ENCODE measurements around the gene OTOP1.
"Not testable (repeated sequence)": the region's sequence is repeated elsewhere in the genome, so short reads cannot be mapped to it uniquely, and the experiment has no call there.

Gene OTOP1, protein sequence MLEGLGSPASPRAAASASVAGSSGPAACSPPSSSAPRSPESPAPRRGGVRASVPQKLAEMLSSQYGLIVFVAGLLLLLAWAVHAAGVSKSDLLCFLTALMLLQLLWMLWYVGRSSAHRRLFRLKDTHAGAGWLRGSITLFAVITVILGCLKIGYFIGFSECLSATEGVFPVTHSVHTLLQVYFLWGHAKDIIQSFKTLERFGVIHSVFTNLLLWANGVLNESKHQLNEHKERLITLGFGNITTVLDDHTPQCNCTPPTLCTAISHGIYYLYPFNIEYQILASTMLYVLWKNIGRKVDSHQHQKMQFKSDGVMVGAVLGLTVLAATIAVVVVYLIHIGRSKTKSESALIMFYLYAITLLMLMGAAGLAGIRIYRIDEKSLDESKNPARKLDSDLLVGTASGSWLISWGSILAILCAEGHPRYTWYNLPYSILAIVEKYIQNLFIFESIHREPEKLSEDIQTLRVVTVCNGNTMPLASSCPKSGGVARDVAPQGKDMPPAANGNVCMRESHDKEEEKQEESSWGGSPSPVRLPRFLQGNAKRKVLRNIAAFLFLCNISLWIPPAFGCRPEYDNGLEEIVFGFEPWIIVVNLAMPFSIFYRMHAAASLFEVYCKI

DNA sequence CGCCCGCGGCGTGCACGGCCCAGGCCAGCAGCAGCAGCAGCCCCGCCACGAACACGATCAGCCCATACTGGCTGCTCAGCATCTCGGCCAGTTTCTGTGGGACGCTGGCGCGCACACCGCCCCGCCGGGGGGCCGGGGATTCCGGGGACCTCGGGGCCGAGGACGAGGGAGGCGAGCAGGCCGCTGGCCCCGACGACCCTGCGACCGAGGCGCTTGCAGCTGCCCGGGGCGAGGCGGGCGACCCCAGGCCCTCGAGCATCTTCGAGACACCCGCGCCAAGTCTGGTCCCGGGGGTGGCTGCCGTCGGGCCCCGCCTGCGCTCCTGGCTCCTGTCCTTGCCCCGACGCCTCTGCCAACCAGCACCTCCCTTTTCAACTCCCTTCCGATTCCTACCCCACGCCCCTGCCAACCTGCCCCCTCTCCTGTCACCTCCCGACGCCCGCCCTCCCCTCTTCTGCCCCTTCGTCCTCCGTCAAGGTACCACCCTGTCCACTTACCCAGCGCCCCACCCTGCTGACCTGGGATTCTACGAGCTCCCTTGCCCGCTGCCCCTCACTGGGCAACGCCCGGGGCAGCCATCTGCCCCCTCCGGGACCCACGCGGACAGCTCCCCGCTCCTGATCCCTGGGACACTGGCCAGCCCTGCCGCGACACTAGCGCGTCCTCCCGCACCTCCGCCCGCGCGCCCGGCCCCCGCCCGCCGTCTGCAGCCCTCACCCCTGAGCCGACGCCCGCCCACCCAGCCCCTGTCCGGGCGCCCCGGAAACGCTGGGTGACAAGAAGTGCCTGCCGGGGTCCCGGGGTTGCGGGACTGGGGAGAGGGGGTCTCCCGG is at the start of gene OTOP1:
OTOP1 (minus strand) TSS at position 324 of the 833 bp plus-strand sequence; CDS start at position 259, 65 bp downstream.
- no peak for DNase-seq

DNA sequence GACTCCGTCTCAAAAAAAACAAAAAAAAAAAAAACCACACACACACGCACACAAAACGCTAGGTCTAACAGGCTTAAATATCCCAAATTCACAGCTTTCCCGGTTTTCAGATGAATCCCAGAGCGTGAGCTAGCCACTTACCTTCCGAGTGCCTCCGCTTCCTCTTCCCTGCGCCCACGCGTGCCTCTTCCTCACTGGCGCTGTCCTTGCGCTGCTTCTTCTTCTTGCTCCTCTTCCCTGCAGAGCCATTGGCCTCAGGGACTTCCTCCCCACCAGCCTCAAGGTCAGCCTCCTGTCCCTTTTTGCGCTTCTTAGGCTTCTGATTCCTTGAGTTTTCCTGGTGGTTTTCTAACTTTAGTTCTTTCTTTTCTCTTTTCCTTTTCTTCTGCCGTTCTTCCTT is 47.5 kb upstream of the OTOP1 start:
- DNase-seq: no peak

DNA sequence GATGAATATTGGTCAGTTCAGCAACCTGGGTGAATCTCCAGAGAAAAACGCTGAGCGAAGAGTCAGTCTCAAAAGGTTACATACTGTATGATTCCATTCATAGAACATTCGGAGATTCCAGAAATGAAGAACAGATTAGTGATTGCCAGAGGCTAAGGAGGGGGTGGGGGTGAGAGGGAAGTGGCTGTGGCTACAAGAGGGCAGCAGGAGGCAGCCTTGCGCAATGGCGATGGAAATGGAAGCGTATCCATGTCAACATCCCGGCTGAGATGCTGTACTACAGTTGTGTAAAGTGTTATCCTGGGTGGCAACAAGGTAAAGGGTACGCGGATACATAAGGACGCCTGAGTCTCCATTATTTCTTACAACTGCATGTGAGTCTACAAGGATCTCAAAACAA is 45.2 kb upstream of the OTOP1 start:
- no peak for DNase-seq

DNA sequence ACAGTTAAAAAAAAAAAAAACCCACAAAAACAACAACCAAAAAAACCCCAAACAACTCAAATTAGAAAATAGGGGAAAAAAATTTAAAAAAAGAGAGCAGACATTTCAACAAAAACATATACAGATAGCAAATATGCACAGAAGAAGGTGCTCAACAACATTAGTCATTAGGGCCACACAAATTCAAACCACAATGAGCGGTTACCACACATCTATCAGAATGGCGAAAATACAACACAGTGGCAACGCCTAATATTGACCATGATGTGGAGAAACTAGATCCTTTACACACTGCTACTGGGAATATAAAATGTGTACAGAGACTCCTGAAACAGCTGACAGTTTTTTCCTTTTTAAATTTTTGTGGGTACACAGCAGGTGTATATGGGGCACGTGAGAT is 43.8 kb upstream of the OTOP1 start:
- DNase-seq: no peak

DNA sequence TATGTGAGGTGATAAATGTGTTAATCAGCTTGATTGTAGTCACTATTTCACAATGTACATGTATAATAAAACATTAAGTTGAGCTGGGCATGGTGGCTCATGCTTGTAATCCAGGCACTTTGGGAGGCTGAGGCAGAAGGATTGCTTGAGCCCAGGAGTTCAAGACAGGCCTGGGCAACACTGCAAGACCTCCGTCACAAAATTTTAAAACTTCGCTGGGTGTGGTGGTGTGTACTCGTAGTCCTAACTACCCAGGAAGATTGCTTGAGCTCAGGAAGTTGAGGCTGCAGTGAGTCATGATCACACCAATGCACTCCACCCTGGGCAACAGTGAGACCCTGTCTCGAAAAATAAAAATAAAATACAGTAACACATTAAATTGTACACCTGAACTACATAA is 43.1 kb upstream of the OTOP1 start:
- no peak for DNase-seq

DNA sequence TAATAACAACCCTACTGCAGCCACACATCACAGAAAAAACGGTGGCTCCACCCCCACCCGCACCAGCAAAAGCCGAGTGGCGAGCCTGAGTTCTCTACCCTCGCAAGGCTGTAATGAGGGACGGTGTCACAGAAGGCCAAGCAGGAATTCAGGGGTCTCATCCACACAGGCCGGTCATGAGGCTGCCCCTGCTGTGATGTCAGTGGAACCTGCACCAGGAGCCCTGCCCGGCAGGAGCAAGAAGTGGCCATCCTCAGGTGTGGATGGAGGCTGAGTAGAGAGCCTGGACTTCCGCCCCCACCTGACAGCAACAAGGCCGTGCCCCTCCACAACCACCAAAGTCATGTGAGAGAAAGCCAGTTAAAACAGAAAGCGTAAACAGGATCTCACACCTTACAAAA is 42.6 kb upstream of the OTOP1 start:
- DNase-seq: no peak

DNA sequence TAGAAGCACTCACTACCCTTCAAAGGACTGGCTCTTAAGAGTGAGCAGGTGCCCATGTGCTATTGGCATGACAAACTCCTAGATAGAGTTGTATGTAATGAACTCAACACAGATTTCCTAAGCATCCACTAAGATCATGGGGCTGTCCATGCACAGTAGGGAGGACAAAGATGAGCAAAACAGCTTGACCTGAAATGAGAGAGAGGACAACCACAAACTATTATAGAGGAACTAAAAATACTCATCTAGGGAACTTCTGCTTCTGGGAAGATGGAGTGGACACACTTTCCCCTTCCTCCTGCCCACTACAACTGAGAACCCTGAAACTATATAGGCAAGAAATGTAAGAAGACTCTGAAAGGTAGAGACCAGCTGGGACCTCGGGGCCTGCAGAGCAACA is 42.0 kb upstream of the OTOP1 start:
- no peak for DNase-seq

DNA sequence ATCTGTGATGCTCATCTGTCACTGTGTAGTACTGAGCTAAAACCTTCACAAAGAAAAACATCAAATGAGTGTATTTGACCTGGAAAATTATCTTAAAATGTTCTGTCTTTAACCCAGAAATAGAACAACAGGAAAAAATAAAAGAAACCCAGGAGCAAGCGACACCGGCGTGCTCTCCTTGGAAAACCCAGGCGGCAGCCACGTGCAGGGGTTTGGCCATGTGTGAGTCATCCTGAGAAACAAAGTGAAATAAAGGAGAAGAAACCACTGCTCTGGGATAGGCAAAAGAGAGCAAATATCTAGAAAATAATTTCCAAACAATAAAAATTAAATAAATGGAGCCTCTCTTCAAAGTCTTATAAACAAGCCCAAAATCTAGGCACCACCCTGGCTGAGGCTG is 41.3 kb upstream of the OTOP1 start:
- no peak for DNase-seq

DNA sequence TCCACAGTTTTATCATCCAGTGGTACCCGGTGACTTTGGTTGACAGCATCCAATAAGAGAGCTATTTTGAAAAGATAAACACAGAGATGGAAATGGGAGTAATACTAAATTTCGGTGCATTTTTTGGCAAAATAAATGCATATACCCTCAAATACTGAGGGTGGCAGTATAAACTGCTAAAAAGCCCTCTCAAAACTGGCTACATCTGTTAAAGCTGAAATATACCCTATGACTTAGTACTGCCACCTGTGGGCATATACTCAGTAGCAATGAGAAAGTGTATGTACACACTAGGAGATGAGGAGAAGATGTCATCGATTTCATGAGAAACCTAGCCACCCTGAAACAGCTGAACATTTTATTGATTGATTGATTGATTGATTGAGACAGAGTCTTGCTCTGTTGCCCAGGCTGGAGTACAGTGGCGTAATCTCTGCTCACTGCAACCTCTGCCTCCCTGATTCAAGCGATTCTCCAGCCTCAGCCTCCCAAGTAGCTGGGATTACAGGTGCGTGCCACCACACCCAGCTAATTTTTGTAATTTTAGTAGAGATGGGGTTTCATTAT is 33.5 kb upstream of the OTOP1 start:
- no peak for DNase-seq

DNA sequence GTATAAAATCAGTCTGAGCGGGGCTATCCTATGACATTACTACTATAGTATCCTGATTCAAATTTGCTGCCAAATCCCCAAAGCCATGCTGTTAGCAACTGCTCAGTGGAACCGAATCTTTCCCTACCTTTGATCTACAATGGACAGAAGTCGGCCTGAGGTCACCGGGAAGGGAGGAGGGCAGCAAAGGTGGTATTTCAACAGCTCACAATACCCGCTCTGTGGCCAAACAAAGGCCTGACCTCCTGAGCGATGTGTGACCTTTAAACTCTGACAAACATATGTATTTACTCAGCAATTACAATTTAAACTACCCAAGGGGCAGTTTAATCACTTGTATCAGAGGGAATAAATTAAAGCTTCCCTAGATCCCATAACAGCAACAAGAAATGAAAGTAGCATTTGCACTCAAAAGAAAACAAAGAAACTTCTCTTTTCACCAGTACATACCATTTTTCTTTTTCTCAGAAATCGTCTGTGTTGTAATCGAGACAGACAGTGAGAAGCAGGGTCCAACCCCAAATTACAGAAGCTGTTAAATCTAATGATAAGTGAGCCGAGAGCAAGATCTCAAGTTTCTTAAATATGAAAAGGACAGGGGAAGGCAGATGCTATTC is 32.9 kb upstream of the OTOP1 start:
- no peak for DNase-seq

DNA sequence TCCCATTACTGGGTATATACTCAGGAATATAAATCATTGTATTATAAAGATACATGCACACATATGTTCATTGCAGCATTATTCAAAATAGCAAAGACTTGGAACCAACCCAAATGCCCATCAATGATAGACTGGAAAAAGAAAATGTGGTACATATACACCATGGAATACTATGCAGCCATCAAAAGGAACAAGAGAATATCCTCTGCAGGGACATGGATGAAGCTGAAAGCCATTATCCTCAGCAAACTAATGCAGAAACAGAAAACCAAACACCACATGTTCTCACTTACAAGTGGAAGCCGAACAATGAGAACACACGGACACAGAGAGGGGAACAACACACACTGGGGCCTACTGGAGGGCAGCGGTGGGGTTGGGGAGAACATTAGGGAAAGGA is 31.0 kb upstream of the OTOP1 start:
- not testable (repeated sequence) for DNase-seq

DNA sequence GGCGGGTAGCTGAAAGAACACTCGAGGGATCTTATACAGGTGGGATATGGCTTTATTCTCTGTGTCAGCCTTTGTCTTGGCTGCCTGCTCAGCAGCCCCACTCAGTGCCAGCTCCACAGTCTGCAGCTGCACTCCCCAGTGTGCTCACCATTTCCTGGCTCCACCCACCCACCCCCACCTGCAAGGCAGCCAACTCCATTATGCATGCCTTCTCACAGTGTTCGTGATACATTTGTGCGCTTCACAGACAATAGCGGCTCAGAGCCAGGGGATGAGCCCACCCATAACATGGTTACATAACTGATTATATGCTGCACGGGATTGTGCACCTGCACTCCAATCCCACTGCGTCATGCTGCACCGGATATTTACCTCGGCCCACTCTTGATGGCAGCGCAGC is 30.1 kb upstream of the OTOP1 start:
- no peak for DNase-seq

DNA sequence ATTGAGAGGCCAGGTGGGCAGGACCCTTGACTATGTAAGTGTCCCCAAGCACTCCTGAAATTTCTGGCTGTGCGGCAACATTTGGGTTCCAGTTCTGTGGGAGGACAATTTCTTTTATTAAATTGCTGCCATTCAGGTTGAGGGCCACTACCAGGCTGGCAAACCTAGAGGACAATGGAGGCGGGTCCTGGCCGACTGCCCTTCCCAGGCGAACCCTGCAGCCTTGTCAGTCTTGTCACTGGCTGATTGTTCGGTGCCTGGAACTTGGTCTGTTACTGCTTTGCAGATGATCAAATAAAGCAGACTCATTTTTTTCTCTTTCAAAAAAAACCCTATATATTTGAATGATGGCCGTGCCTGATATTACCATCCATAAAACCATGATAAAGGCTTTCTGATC is 27.9 kb upstream of the OTOP1 start:
- DNase-seq: peak; percentile 74 to 77

DNA sequence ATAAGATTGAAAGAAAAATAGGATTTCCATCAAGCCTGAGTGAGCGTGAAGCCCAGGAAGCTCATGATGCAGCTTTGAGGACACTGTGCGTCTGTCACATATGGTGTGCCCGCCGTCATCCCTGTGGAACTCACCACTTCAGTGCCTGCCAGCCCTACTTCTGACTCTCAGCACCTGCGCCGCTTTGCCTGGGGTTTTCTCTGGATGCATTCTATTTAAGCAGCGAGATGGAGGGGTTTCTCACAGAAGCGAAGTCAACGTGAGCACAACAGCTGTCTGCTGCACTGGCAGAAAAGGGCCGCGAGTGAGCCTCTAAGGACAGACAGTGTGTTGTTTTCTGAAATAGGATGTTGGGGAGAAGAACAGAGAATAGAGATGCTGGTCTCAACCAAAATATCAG is 27.5 kb upstream of the OTOP1 start:
- no peak for DNase-seq

DNA sequence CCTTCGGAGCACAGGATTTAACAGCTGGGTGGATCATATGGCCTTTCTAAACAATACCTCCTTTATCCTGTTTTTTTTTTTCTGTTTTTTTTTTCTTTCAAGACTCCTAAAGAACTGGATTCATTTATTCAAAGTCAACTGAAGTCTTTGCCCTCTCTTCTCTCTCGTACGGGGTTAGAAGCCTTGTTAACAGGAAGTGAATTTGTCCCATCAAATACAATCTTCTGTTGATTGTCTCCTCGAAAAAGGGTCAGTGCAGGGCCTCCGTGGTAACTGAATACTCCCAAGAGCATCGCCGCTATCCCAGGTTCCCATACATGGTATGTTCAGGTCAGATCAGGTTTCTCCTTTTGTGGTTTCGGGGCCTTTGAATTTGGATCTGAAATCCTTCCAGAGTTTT is 23.1 kb upstream of the OTOP1 start:
- no peak for DNase-seq

DNA sequence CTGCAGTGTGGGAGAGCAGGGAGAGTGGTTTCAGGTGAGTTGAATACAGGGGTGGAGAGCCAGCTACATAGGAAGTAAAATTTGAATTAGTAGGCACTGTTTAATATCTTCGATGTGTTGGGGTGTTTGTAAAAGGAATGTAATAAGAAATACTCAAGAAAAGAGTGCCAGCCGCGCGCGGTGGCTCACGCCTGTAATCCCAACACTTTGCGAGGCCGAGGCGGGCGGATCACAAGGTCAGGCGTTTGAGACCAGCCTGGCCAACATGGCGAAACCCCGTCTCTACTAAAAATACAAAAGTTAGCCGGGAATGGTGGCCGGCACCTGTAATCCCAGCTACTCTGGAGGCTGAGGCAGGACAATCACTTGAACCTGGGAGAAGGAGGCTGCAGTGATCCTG is 22.6 kb upstream of the OTOP1 start:
- not testable (repeated sequence) for DNase-seq

DNA sequence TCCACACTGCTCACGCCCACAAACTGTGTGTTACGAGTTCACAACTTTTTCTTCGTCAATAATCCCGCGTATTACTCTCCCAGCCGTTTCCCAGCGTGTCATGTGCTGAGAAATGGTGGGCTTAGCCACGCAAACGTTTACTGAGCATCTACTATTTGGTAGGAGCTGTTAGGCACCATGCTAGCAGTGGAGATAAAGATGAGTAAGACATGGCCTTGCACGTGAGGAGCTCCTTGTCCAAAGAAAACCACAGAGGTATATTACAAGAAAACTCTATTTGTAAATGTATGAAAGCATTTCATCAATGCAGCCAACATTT is 22.1 kb upstream of the OTOP1 start:
- no peak for DNase-seq

DNA sequence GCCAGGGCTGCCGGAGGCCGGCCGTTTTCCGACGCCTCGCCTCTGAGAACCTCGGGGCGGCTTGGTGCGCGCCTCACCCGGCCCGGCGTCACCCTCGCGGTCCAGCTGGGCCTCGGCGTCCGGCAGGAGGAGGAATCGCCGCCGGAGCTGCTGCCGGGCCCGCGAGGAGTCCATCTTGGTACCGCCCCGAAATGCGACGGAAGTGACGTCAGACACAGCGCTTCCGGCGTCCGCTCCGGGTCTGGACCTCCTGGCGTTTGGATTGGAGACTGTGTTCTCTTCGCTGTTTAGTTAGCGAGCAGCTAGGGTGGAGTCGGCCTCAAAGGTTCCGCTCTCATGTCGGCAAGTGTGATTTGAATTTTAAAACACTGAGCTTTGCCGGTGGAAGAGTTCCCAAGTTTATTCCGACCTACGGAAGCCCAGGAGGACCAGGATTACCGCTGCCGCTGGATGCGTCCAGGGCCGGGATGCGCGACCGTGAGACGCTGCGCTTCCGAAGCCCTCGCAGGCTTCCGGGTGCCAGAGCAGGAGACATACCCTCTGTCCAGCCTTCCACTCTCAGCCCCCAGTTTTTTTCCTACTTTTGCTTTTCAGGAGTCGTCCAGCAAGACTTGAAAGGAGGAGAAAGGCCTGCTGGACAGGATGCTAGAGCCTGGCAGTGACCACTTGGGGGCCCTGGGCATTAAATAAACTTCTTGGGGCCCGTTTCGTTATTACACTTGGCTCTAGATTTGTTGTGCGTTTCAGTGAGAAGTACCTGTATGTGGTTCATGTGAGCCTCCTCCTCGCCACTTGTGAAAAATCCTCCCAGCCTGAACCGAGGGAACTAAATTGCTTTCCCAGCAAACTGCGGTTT is 21.5 kb upstream of the OTOP1 start, which contains the start of gene TMEM128:
TMEM128 (minus strand) TSS at position 195 of the 856 bp plus-strand sequence; CDS start at position 174, 21 bp downstream.
- DNase-seq: peak; percentile 90 to 92

DNA sequence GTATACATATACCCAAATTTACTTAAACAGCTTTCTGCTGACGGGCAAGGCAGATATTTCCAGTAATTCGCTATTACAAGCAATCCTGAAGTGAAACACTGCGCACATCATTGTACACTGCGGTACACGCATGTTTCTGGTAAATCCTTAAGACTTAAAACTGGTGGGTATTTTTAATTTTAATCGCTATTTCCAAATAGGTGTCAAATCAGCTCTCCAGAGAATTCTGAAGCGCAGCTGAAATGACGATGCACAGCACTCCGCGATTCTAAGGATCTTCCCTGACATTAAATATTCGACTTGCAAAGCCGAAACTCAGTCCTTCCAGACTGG is 20.9 kb upstream of the OTOP1 start:
- no peak for DNase-seq

DNA sequence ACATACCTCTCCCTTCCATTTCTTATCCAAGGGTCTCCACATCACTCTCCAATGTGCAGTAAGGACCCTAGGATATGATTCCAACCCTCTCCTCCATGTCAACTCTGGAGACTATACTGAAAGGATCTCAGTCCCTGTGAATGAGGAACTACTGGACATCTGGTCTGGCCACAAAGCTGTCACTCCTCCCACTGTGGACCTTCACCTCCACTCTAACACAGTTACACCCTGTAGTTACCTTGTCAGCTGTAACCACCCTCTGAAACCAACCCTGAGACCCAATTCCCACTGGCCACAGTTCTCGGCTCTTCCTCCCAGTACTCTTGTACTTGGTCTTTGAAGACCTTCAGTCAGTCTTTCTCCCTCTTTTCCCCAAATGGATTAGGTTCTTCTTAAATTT is 18.4 kb upstream of the OTOP1 start:
- no peak for DNase-seq

DNA sequence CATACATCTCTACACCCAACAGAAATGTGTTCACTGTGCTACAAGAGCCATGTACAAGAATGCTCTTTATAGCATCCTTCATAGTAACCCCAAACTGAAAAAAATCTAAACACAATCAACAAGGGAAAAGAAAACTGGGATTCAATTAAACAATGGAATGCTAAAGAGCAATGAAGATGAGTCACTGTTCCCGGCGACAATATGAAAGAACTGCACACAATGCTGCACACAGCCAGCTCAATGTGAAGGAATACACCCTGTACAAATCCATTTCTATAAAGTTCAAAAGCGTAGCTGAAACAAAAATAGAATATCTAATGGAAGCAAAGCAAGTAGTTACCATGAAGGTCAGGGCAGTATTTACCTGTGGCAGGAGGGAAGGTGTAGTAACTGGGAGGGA is 12.8 kb upstream of the OTOP1 start:
- DNase-seq: not testable (repeated sequence)

DNA sequence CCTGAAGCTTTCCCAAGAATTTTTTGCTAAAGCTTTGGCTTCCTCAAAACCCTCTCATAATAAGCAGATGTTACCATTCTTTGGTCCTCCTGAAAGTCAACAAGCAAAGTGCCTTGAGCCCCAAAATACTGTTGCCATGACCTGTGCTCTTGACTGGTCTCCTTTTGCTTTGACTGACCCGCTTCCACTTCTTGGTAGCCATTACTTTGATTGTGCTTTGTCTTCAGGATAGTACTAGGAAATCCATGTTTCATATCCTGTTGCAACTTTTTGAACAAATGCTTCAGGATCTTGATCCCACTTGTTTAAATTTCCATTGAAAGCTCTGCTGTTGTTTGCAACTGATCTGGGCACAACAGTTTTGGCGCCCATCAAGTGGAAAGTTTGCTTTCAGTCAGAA is 6.9 kb upstream of the OTOP1 start:
- DNase-seq: no peak
